Activated naive CD4-positive, alpha-beta T cell treated with anti-CD3 and anti-CD28 coated beads for 36 hours (primary cell): ENCODE results near the gene TNKS1BP1. TPM values are rescaled to one million over a fixed set of nuclear protein-coding genes. Genes with fewer than 3 reads are reported as not detected.

Source experiments
- CTCF ChIA-PET: fragments of 350-600 bp; sonication (Branson Sonifier 250); formaldehyde crosslinking; loops from one replicate; lab custom pipeline; 2021; ENCODE audit warnings: antibody characterized with exemption; lab: Charles Lee
- DNase-seq: peaks from one replicate; pipeline ENCODE4 v3.0.0-alpha.2; 2020
- H3K27ac Mint-ChIP-seq: one replicate; pipeline ENCODE4 v1.8.0; 2021; ENCODE audit warnings: mild to moderate bottlenecking, mixed read lengths
- H3K27me3 Mint-ChIP-seq: one replicate; pipeline ENCODE4 v1.8.0; 2021; ENCODE audit warnings: low read depth, mixed read lengths
- H3K36me3 Mint-ChIP-seq: one replicate; pipeline ENCODE4 v1.8.0; 2021; ENCODE audit warnings: low read depth, mixed read lengths
- H3K4me1 Mint-ChIP-seq: one replicate; pipeline ENCODE4 v1.8.0; 2021; ENCODE audit warnings: low read depth, mixed read lengths
- H3K4me3 Mint-ChIP-seq: one replicate; pipeline ENCODE4 v1.8.0; 2021; ENCODE audit warnings: mild to moderate bottlenecking, moderate library complexity, mixed read lengths
- H3K9me3 Mint-ChIP-seq: one replicate; pipeline ENCODE4 v1.8.0; 2021; ENCODE audit warnings: mixed read lengths
- intact Hi-C: fragments of 100-400 bp; cut with micrococcal nuclease; formaldehyde crosslinking; loops from one replicate; pipeline ENCODE4 v1.15.1; 2023
- total RNA-seq, 2 experiments: library from RNA; stranded (reverse); gene quantifications; one replicate each; pipeline ENCODE4 v1.2.3, GENCODE V29; 2021

Gene TNKS1BP1
- total RNA-seq, 2 experiments from 2014 or later: 14.1 to 14.7 TPM

DNA sequence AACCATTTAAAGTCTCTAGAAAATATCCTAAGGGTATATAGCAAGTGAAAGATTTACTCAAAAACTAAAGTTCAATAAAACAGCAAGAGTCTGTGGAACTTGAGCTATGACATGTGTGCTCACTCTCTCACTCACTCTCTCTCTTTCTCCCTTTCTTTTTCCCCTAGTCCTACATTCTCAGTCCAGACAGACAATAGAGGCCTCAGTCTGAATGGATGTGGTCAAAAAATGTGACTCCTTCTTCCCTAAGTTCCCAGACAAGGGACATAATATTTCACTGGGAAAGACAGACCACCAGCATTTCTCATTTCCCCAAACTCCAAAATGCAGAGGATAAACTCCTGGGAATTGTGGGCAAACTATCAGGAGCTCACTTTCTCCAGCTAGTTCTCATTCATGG is 70.1 kb downstream of the TNKS1BP1 start:
- H3K4me3 Mint-ChIP-seq: no peak overlapping the region
- DNase-seq: no peak
- intact Hi-C loops: no loop called here
- no peaks in the 10 kb centered on the region for H3K36me3 Mint-ChIP-seq
- peaks cover 3% of the 10 kb centered on the region for H3K9me3 Mint-ChIP-seq
- peaks cover 49% of the 10 kb centered on the region for H3K27me3 Mint-ChIP-seq
- H3K4me1 Mint-ChIP-seq: peaks cover 2% of the 10 kb centered on the region
- no peak overlapping the region for H3K27ac Mint-ChIP-seq
- CTCF ChIA-PET: interaction anchor here (1.1 to 1.2 kb wide), 2 partner anchors 20 to 414 kb away, joined by 3 to 4 read pairs; no protein-coding TSS in a partner anchor

DNA sequence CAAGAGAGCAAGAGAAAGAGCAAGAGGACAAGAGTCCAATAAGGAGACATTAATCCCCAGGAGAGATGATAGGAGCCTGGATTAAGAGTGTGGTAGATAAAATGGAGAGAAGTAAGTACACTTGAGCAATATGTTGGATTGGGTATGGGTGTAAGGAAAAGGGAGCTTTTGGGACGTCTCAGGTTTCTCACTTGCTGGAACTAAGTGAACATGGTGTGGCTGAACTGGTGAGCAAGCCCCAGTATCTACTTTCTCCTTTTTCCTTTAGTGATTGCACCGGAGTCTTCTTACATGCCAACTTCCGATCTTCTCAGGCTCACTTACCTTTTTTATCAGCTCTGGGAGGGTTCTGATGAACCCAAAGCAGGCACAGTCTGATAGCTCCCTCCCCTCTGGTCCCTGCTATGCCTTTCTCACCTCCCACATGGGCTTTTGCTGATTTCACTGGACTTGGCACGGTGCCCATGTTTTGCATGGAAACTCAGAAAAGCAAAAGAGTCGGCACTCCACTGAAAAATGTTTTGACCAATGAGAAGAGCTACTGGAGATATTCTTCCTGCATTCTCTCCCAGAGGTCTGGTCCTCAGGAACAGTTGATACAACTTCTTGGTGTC is 73.2 kb downstream of the TNKS1BP1 start:
- H3K36me3 Mint-ChIP-seq: no peaks in the 10 kb centered on the region
- intact Hi-C loops: no loop called here
- H3K4me3 Mint-ChIP-seq: no peak overlapping the region
- no peaks in the 10 kb centered on the region for H3K9me3 Mint-ChIP-seq
- H3K27me3 Mint-ChIP-seq: peaks cover 46% of the 10 kb centered on the region
- H3K27ac Mint-ChIP-seq: no peak overlapping the region
- DNase-seq: no peak
- CTCF ChIA-PET: interaction anchor here (0.7 to 3.2 kb wide), 5 partner anchors 9 to 411 kb away, joined by 3 to 12 read pairs (median 4); no protein-coding TSS in a partner anchor
- H3K4me1 Mint-ChIP-seq: peaks cover 2% of the 10 kb centered on the region

DNA sequence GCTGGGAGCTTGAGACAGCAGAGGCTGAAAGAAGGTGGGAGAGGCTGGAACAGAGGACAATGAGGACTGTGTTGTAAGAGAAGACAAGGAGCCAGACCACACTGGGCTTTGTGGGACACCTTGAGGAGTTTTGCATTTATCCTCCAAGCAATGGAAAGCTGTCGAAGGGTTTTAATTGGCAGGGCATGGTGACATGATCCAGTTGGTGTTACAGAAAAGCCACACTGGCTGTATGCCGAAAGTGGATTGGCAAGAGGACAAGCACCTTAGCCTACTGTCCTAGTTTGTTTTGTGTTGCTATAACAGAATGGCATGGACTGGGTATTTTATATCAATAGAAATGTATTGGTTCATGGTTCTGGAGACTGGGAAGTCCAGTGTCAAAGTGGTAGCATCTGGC is 73.7 kb downstream of the TNKS1BP1 start:
- CTCF ChIA-PET: interaction anchor here (0.8 to 3.2 kb wide), 7 partner anchors 14 to 410 kb away, joined by 3 to 48 read pairs (median 5); no protein-coding TSS in a partner anchor
- Mint-ChIP-seq H3K4me3 (no peak overlapping the region), H3K27ac (no peak overlapping the region), H3K36me3 (no peaks in the 10 kb centered on the region), H3K4me1 (peaks cover 2% of the 10 kb centered on the region), H3K9me3 (no peaks in the 10 kb centered on the region), H3K27me3 (peaks cover 45% of the 10 kb centered on the region)
- DNase-seq: no peak
- intact Hi-C loops: no loop called here

Other genes starting within 250 kb of the TNKS1BP1 start
- not detected for gene LRRC55, start 143.0 kb downstream of the TNKS1BP1 start, total RNA-seq
- not detected for gene APLNR, start 87.7 kb downstream of the TNKS1BP1 start, total RNA-seq
- gene SSRP1, start 10.9 kb upstream of the TNKS1BP1 start, total RNA-seq: 100 to 1,000 TPM; 304 to 322 TPM
- gene P2RX3, start 13.4 kb upstream of the TNKS1BP1 start, total RNA-seq: not detected
- not detected for gene PRG3, start 56.2 kb upstream of the TNKS1BP1 start, total RNA-seq
- 1 to 10 TPM; 1.0 TPM for gene PRG2, start 65.7 kb upstream of the TNKS1BP1 start, total RNA-seq
- gene SLC43A3, start 102.2 kb upstream of the TNKS1BP1 start, total RNA-seq: 100 to 1,000 TPM; 116 to 117 TPM
- under 1 TPM; 0.74 to 0.99 TPM for gene RTN4RL2, start 135.6 kb upstream of the TNKS1BP1 start, total RNA-seq
- gene SLC43A1, start 190.8 kb upstream of the TNKS1BP1 start, total RNA-seq: 10 to 100 TPM; 26.5 to 29.7 TPM
- gene TIMM10, start 205.8 kb upstream of the TNKS1BP1 start, total RNA-seq: 100 to 1,000 TPM; 131 to 136 TPM
- gene SMTNL1, start 212.6 kb upstream of the TNKS1BP1 start, total RNA-seq: not detected
- 100 to 1,000 TPM; 187 to 194 TPM for gene UBE2L6, start 242.7 kb upstream of the TNKS1BP1 start, total RNA-seq